HPDE6-E6E7 (cell line): ENCODE results near the gene EIF5A.

Experiments
- DNase-seq: peaks from one replicate; pipeline ENCODE4 v3.0.0; 2011; ENCODE audit warnings: missing footprints; ENCODE audit errors: extremely low spot score

EIF5A gene

DNA sequence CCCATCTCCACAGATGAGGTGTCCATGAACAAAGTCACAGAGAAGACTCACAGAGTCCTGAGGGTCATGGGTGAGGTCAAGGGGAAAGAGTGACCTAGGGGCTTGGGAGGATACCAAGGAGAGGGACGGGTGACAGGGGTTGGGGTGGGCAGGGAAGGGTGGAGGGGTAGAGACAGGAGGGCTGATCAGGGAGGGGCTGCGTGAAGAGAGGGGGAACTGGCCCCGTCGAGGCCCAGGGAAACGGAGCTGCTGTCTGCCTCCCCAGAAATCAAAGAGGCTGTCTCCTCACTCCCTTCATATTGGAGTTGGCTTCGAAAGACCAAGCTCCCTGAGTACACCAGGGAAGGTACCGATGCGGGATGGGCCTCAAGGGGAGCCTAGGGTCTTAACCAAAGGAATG lies 48.1 kb downstream of the EIF5A start:
- no peak for DNase-seq

DNA sequence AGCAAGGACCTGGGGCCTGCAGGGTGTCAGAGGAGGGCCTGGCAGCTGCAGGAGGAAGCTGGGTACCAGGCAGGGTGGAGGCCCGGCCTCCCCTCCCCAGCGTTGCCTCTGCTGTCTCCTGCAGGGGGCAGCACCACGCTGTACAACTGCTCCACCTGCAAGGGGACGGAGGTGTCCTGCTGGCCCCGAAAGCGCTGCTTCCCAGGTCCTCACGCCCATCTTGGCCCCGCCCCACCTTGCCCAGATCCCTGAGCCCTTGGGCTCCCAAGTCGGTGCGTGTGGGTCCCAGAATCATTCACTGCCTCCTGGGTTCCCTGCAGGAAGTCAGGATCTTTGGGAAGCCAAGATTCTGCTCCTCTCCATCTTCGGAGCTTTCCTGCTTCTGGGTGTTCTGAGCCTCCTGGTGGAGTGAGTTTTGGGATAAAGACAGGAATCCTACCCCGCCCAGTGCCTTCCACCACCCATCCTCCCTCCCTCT lies 48.7 kb downstream of the EIF5A start:
- DNase-seq, result peak; percentile 64

- DNase-seq, result no peak
Measured at GRCh38 chr17:7356756-7357155, 49.3 kb downstream of the EIF5A start.

- DNase-seq, result no peak
Measured at GRCh38 chr17:7357381-7357780, 50.0 kb downstream of the EIF5A start.

DNA sequence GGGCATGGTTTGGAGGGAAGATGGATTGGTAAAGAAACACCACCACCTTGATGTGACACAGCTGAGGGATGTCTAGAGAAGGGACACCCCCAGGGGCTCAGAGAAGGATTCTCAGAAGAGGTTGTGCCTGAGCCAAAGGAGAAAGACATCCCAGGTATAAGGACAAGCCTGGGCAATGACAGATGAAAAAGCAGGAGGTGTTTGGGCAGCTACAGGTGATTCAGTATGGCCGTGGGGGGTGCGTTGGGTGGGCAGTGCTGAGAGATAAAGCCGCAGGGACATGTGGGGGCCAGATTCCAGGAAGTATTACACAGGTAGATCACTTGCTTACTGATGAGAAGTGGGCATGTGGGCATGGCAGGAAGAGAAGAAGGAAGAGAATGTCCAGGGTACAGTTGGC lies 54.5 kb downstream of the EIF5A start:
- no peak for DNase-seq
